HG03520 (cell line): Measurements from ENCODE around the gene CCDC178.
"Not testable (repeated sequence)": the region's sequence is repeated elsewhere in the genome, so short reads cannot be mapped to it uniquely, and the experiment has no call there.

Experiments used
- ATAC-seq: cut with Tn5 transposase; IDR thresholded peaks from one replicate; pipeline ENCODE4 v1.9.1; 2021; ENCODE audit warnings: mild to moderate bottlenecking, moderate library complexity; ENCODE audit not compliant: unreplicated experiment

The CCDC178 gene

DNA sequence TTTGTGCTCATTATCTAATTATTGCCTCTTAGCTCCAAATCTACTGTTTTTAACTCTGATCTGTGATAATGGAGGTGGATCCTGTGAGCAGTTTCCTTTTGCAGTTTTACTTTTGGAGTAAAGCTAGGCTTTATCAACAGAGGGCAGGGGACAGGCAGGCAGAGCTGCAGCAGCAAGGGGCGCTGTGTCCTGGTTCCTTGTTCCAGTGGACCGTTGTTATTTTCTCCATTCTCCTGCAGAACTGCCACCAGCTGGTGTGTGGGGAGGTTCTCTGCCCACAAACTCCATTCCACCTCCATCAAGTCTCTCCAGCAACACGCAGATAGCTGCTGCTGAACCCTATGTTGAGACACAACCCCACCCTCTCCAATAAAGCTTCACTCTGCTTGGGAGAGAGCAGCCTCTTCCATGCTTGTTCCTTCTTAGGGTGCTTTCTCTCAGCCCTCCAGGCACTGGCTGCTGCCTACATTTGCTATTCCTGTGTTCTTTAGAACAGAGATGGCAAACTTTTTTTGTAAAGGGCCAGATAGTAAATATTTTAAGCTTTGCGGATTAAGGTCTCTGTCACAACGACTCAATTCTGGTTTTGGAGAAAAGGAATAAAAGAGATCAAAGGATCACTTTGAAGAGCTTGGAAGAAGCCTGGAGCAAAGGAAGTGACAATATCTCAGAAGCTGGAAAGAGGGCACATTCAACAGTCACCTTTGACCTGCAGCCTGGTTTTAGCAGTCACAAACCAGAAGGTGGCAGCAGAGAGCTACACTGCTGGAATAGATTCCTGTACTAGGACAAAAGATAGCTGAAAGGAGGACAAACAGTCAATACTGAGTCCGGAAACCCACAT, 208.8 kb downstream of the CCDC178 start:
- ATAC-seq: peak; percentile 91

DNA sequence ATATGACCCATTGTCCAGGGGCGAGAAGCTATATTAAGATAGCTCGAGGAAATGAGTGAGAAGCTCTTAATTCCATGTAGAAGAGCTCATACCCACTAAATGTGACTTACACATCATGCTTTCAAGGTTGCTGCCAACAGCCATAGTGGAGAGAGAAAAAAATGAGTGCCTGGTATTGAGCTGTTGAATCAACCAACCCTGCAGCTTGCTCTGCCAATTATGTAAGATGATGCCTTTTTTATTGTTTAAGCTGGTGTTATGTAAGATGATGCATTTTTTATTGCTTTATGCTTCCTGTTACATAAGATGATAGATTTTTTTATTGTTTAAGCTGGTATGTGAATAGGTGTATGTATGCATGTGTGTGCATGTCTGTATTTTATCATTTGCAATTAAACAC, 228.2 kb downstream of the CCDC178 start:
- no peak for ATAC-seq

DNA sequence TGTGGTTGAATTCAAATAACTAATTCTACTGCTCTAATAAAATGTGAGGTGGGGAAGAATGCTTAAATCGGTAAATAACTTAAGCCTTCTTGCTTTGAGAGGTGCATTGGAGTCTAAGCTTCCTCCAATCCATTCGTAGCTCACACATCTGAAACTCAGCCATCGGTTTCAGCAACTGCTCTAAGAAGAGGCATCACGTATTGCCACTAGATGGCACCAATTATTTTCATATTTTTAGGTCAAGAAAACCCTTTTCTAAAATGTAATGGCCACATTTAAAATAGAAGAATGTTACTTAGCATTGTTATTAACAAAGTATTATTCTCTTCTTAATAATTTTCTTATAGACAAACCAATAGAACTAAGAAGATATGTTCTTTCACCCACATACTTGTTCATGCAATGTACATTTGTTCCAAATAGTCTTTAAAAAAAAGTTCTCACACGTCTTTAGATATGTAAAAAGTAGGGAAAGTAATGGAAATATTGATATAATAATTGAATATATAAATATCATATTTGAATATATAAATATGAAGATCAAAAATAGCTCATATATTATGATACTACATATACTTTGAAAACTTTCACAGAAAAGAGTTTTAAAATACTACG, 229.8 kb downstream of the CCDC178 start:
- ATAC-seq: no peak

DNA sequence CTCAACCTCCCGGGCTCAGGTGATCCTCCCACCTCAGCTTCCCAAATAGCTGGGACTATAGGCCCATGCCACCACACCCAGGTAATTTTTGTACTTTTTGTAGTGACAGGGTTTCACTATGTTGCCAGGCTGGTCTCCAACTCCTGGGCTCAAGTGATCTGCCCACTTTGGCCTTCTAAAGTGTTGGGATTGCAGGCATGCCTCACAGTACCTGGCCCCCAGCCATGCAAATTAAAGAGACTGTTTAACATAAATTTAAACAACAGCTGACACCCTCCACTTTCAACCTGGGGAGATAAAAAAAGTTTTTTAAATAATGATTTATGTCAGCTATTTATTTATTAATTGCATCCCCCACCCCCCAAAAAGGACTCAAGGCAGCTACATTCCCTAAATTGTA, 234.7 kb downstream of the CCDC178 start:
- ATAC-seq: no peak

DNA sequence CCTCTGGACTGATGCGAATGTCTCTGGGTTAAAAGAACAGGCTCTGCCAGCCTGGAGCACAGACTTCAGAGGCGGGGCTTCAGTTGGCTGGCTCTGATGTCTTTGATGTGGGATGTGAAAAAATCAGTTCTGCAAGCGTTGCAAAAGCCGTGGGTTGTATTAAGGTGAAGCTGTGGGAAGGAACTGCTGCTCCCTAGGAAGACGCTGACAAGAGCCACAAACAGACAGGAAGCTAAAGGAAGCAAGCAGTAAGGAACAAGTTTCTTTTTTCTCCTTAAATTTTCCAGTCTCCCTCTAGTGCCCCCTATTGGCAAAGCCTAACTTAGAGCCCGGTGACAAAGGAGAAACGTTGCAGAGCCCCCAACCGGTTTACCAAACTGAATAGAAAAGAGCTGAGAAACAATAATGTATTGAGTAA, 239.0 kb downstream of the CCDC178 start:
- no peak for ATAC-seq

DNA sequence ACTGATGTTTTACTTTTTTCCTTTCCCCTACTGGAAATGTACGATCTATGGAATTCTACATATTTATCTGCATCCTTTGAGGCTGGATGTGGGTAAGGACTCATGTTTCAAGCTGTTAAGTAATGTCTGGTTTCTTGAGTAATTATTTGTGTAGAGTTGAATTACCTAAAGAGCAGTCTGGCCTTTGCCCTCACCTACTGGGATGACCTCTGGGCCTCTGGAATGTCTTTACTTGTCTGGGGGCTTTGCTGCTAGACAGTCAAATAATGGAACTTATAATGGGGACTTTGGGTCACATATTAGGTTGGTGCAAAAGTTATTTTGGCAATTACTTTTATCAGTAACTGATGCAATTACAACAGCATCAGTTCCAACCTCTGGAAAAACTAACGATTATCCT, 244.7 kb downstream of the CCDC178 start:
- ATAC-seq: no peak

DNA sequence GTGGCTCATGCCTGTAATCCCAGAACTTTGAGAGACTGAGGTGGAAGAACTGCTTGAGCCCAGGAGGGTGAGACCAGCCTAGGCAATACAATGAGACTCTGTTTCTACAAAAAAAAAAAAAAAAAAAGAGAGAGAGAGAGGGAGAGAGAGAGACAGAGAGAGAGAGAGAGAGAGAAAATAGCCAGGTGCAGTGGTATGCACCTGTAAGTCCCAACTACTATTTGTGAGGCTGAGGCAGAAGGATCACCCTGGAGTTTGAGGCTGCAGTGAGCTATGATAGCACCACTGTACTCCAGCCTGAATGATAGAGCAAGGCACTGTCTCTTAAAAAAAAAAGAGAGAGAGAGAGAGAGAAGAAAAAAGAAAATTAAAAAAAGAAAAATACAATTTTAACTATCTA, 245.7 kb downstream of the CCDC178 start:
- no peak for ATAC-seq

DNA sequence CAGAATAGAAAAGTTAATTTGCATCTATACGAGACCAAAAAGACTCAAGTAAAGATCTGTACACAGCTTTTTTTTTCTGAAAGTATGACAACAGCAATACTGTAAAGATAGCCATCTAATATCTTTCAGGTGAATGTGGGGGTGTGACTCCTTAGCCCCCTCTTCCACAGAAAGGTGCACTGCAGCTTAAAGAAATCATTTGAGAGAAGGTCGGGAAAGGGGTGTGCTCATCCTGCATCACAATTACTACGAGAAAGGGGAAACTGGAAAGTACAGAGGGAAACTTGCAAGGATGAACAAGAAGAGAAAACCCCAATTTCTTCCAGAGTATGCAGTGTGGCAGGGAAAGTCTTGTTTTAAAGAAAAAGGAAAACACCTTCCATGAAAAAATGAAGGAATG, 255.6 kb downstream of the CCDC178 start:
- no peak for ATAC-seq

DNA sequence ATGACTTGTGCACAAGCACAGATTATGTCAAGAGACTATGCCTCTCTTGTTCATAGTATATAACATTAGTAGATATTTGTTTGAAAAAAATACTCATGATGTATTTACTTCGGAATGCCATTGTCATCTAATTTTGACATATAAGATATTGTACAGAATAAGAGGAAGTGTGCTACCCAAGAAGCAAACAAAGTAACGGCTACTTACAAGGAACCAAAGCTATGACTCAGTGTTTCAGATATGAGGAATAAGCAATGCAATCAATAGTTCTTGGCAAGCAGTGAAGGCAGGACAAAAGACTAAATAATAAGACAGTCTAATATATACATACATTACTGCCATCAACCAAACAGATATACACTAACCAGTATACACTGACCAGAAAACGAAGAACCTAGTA, 256.3 kb downstream of the CCDC178 start:
- no peak for ATAC-seq

DNA sequence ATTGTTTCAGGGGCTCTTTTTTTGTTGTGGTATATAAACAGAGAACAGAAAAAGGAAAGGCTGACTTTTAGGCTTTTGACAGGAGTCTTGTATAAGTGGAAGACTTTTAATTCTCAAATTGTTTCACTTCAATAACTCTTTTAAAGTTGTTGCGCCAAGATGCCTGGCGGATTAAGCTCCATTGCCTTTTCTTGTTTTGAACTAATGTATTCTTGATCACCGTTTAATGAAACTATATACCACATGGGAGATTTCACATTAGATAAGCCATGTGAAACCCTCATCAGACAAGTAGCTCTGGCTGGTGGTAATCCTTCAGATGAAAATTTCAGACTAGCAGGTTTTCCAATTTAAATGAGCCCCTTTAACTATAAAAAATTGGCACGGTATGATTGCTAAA, 257.4 kb downstream of the CCDC178 start:
- ATAC-seq: no peak

DNA sequence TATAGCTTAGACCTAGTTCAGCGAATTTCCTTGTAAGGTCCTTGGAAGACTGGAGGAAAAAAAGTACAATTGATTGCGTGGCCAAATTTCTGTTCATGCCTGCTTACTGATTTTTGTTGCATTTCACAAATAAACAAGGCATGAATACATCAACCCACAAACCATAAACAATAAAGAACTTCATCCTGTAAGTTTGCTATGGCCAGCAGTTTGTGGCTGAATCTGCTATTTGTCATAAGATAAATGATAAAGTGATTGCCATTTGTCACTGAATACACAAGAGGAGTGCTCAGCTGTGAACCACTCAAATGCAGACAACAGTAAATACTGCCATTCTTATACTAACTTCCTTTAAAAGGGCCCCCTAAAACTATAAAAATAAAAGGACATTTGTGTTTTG, 259.5 kb downstream of the CCDC178 start:
- ATAC-seq: no peak

DNA sequence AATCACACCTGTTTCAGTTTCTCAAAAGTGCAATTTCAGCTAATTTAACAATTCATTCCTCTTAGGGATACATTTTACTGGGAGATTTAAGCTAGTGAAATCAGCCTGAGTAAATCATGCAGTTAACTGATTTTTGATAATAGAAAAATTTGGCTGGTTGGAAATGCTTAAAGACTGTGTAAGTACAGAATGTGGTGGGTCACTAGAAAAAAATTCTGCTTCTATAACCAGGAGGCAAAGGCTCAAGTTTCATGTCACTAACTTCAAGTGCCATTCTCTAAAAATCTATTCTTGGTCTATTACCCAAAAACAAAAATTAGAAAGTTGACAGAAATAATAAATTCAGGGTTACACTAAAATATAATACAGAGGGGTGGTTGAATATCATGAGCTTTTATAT, 271.3 kb downstream of the CCDC178 start:
- ATAC-seq: no peak

DNA sequence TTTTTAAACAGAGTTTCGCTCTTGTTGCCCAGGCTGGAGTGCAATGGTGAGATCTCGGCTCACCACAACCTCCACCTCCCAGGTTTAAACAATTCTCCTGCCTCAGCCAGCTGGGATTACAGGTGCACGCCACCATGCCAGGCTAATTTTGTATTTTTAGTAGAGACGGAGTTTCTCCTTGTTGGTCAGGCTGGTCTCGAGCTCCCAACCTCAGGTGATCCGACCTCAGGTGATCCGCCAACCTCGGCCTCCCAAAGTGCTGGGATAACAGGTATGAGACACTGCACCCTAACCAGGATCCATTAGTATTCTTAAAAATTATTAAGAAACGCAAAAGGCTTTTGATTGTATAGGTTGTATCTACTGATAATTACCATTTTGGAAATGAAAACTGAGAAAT, 276.4 kb downstream of the CCDC178 start:
- ATAC-seq: not testable (repeated sequence)

DNA sequence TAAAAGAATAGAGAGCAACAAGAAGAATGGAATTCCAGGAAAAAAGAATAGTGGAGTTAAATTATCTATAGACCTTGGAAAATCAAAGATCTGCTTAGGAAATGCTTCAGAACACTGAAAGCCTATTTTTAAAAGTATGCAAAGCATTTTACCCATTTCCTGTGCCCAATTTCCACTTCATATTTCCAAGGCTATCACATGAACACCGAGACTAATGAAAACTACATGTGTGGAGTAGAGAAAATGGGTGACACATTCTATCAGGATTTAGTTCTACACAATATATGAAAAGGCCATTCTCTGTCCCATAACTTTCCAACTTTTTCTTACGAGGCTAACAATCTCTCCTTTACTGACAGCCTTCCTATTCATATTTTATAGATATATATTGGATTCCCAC, 279.4 kb downstream of the CCDC178 start:
- ATAC-seq: no peak

DNA sequence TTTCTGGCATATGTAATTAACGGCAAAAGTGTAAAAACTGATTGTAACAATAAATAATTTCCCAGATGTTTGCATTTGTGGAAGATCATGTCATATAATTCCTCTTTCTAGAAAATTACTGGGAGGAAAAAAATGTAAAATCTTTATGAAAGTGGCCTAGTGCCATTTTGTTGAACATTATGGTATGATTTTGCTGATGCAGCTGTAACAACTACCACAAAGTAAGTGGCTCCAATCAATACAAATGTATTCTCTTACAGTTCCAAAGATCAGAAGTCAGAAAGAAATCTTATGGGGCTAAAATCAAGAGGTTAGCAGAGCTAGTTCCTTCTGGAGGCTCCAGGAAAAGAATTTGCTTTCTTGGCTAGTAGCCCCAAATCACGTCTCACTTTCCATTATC, 281.4 kb downstream of the CCDC178 start:
- ATAC-seq: no peak

DNA sequence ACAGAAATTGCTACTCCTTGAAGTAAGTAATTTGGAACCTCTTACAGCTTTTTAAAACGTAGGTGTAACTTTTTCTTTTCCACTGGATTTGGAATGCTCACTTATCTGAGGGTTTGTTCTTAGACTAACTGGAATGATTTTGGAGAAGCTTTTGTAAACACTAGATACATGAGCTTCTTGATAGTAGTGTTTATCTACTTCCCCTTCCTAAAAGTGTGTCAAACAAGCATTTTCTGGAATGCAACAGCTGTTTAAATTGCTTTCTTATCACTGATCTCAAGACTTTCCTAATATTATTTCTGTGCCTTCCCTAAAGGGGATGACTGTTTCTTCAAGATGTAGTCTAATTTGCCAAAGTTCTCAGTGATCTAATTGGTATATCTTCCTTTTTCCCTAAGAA, 282.6 kb downstream of the CCDC178 start:
- ATAC-seq: no peak

DNA sequence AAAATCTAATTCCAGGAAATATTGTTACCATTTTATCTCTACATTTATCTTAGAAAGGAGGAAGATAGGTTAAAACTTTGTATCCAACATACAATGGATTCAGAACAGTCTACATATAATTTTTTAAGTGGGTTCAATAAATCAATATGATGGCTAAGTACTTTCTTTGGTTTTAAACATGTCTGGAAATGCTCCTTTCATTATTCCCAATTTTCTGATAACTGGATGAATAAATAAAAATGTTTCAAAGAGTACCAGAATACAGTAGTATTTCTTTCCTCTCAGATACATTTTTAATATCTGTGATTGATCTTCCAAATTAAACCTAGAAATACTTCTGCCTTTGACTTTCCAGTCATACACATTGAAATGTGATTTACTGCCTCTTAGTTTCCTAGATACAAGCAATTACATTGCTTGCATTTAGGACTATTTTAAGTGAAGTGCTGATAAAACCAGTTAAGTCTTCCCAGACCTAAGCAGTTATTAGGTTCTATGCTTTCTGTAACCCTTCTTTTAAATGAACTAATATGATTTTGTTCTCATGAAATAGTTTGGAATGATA, 283.5 kb downstream of the CCDC178 start:
- no peak for ATAC-seq

DNA sequence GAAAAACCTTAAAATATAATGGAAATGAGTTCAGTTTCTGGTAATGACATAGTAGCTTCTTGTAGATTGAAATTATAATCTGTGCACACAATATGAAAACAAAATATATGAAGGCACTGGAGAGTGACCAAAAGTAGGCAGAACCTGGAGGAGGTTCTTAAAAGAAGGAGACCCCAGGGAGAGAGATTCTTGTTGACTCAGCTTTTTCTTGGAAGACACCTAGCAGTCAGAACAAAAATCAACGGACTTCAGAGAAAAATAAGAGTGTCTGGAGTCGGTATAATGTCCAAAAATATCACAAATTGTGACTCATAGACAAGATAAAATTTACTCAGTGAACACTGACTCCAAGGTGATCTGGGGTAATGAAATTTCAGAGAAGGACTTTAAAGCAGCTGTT, 286.5 kb downstream of the CCDC178 start:
- no peak for ATAC-seq

DNA sequence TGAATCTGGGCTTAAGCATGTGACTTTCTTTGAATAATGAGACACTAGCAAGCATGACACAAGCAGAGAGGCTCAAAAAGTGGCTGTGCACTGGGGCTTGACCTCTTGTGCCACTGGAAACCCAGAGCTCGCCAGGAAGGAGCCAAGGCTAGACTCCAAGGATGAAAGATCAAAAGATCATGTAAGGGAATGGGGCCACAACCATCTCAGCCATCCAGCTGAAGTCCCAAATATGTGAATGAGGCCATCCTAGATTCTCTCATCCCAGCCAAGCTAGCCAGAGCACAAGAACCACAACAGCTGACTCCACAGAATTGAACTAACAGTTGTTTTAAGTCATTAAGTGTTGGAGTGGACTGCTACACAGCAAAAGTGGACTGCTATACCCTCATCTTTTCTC, 288.1 kb downstream of the CCDC178 start:
- no peak for ATAC-seq

DNA sequence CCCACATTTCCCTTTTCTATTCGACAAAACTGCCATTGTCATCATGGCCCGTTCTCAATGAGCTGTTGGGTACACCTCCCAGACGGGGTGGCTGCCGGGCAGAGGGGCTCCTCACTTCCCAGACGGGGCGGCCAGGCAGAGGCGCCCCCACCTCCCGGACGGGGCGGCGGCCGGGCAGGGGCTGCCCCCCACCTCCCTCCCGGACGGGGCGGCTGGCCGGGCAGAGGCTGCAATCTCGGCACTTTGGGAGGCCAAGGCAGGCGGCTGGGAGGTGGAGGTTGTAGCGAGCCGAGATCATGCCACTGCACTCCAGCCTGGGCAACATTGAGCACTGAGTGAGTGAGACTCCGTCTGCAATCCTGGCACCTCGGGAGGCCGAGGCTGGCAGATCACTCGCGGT, 292.7 kb downstream of the CCDC178 start:
- not testable (repeated sequence) for ATAC-seq

DNA sequence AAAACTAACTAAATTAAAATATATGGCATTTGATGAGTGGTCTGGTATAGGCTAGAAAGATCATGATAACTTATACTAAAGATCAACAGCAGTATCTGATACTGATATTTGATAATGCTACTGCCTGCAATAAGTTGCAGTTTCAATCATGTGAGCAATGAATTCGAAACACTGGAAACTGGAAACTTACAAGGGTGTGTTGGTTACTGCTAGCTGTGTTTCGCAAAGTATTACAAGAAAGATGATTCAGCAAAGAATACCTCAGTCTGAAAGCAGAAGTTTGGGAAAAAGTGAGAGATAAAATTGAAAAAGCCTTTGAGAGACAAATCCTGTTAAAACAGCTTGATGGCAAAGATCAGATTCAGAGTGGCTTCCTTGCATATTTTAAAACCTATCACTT, 294.5 kb downstream of the CCDC178 start:
- no peak for ATAC-seq

DNA sequence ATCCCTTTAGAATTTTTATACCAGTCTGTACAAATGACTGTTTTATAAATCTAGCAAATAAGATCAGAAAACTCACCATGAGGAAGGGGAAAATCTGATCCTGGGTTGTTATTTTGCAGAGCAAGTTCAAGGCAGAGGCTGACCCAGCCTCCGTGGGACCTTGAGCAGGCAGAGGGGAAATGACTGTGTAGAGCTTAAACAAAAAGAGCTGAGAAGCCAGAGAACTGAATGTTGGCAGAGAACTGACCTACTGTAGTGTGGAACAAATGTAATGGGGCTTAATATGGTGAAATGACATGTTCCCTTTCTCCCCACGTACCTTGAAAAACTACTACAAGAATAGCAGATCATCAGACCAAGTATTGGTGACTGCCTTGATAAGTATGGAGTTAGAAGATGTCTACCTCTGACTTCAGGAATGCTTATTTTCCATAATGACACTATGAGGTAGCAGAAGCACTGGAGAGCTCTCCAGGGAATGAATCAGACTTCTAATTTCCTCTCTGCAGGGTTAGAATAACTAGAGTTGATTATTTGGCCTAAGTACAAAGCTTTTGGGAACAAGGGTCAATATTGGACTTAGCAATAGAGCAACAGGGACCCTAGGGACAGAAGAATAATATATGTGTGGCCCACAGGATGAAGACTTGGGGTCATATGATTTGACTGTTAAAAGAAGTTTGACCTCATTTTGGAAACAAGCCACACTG, 304.4 kb downstream of the CCDC178 start:
- ATAC-seq: no peak
